B cell (primary cell): ENCODE results near the gene NCOA7. TPM values are rescaled to one million over a fixed set of nuclear protein-coding genes. Genes with fewer than 3 reads are reported as not detected.

Experiments
- ATAC-seq: fragments of 200-7000 bp; cut with Tn5 transposase; one replicate; pipeline ENCODE4 v1.10.0; 2021; ENCODE audit warnings: low read depth, mild to moderate bottlenecking, moderate number of reproducible peaks, moderate library complexity
- CTCF ChIA-PET: fragments of 350-600 bp; sonication (Branson Sonifier 250); formaldehyde crosslinking; loops from one replicate; lab custom pipeline; 2021; ENCODE audit warnings: antibody characterized with exemption, inconsistent platforms; lab: Charles Lee
- POLR2A ChIA-PET: fragments of 350-600 bp; sonication (Branson Sonifier 250); formaldehyde crosslinking; loops from one replicate; lab custom pipeline; 2021; ENCODE audit warnings: antibody characterized with exemption; lab: Charles Lee
- DNase-seq: peaks from one replicate; pipeline ENCODE4 v3.0.0; 2013
- H2AFZ ChIP-seq: 2 replicates; pipeline ENCODE4 v1.6.1; 2012; ENCODE audit warnings: mild to moderate bottlenecking, low read depth, low read length; ENCODE audit not compliant: insufficient read depth, poor library complexity, severe bottlenecking
- H3K27ac ChIP-seq, 2 donors: 1 replicate in 1 of 2; 2 replicates in 1 of 2; pipeline ENCODE4 v1.5.1; 2012 to 2013; ENCODE audit warnings: low read length in 2 of 2, mild to moderate bottlenecking in 2 of 2, moderate library complexity in 1 of 2
- H3K27me3 ChIP-seq, 4 experiments: fragments of 200-600 bp in 1 of 4; sonication (generic) in 1 of 4; replicated peaks in 1 of 4; 1 replicate in 2 of 4; 2 replicates in 2 of 4; pipeline versions ENCODE4 v1.6.1 to v1.7.0; 2013 to 2016; ENCODE audit warnings: low read length in 3 of 4, mild to moderate bottlenecking in 2 of 4, mixed read lengths in 1 of 4, moderate library complexity in 1 of 4; ENCODE audit not compliant: insufficient read depth in 4 of 4, control insufficient read depth in 3 of 4; ENCODE audit errors: control extremely low read depth in 1 of 4
- H3K36me3 ChIP-seq, 2 experiments: replicated peaks in 1 of 2; 1 replicate in 1 of 2; 2 replicates in 1 of 2; pipeline versions ENCODE4 v1.6.1 to v1.7.1; 2013; ENCODE audit warnings: low read length in 1 of 2; ENCODE audit not compliant: insufficient read depth in 2 of 2, control insufficient read depth in 1 of 2; ENCODE audit errors: control extremely low read depth in 1 of 2, extremely low read depth in 1 of 2
- H3K4me1 ChIP-seq, 2 donors: fragments of 200-600 bp in 1 of 2; sonication (generic) in 1 of 2; 1 replicate in 1 of 2; 2 replicates in 1 of 2; pipeline versions ENCODE4 v1.5.1 to v1.6.1; 2013 to 2017; ENCODE audit warnings: low read length in 2 of 2; ENCODE audit not compliant: control insufficient read depth in 2 of 2, insufficient read depth in 2 of 2
- H3K4me2 ChIP-seq: replicated peaks from 2 replicates; pipeline ENCODE3; 2012; ENCODE audit warnings: mild to moderate bottlenecking, low read depth, low read length; ENCODE audit not compliant: poor library complexity, severe bottlenecking
- H3K4me3 ChIP-seq, 5 experiments: fragments of 200-600 bp in 1 of 5; sonication (generic) in 1 of 5; 1 replicate in 3 of 5; 2 replicates in 2 of 5; pipeline versions ENCODE4 v1.5.1 to v1.7.0; 2011 to 2016; ENCODE audit warnings: low read length in 4 of 5, mild to moderate bottlenecking in 4 of 5, low read depth in 2 of 5, control low read depth in 1 of 5, moderate library complexity in 1 of 5; ENCODE audit not compliant: insufficient read depth in 1 of 5; ENCODE audit errors: control extremely low read depth in 1 of 5, extremely low read depth in 1 of 5
- H3K79me2 ChIP-seq: fragments of 200-600 bp; sonication (generic); one replicate; pipeline ENCODE4 v1.6.0; 2016; ENCODE audit warnings: low read length; ENCODE audit not compliant: control insufficient read depth, insufficient read depth
- H3K9ac ChIP-seq: fragments of 200-600 bp; sonication (generic); 2 replicates; pipeline ENCODE4 v1.6.1; 2017; ENCODE audit warnings: mild to moderate bottlenecking, low read length, moderate library complexity
- H3K9me3 ChIP-seq, 3 donors: one replicate each; pipeline versions ENCODE4 v1.6.1 to v1.7.1; 2013; ENCODE audit warnings: low read length in 2 of 3; ENCODE audit not compliant: control insufficient read depth in 2 of 3, insufficient read depth in 1 of 3; ENCODE audit errors: control extremely low read depth in 1 of 3
- H4K20me1 ChIP-seq: 2 replicates; pipeline ENCODE4 v1.6.0; 2012; ENCODE audit warnings: mild to moderate bottlenecking, low read length; ENCODE audit not compliant: insufficient read depth, control insufficient read depth, poor library complexity, severe bottlenecking
- H3K27ac Mint-ChIP-seq: one replicate; pipeline ENCODE4 v1.8.0; 2021; ENCODE audit warnings: mixed read lengths
- H3K27me3 Mint-ChIP-seq: one replicate; pipeline ENCODE4 v1.8.0; 2021; ENCODE audit warnings: mixed read lengths
- H3K4me1 Mint-ChIP-seq: one replicate; pipeline ENCODE4 v1.8.0; 2021; ENCODE audit warnings: mixed read lengths
- H3K4me3 Mint-ChIP-seq: one replicate; pipeline ENCODE4 v1.8.0; 2021; ENCODE audit warnings: mixed read lengths
- H3K9me3 Mint-ChIP-seq: one replicate; pipeline ENCODE4 v1.8.0; 2022; ENCODE audit warnings: mixed read lengths; ENCODE audit not compliant: insufficient read depth
- CTCF ChIP-seq: fragments of 200-600 bp; IDR thresholded peaks from one replicate; pipeline ENCODE4 v1.8.0; 2022; ENCODE audit warnings: antibody characterized with exemption, mild to moderate bottlenecking
- EZH2 ChIP-seq: IDR thresholded peaks from 2 replicates; pipeline ENCODE4 v1.6.1; 2012; ENCODE audit warnings: borderline replicate concordance, low read depth, mild to moderate bottlenecking, moderate library complexity, low read length; ENCODE audit not compliant: insufficient read depth, poor library complexity, severe bottlenecking
- WGBS: methylation state at CpG from one replicate; pipeline ENCODE4 v1.1.5; 2013; ENCODE audit warnings: missing lambda C conversion rate; ENCODE audit not compliant: insufficient coverage; 5-methylcytosine and 5-hydroxymethylcytosine counted together
- intact Hi-C: fragments of 100-400 bp; cut with micrococcal nuclease; formaldehyde crosslinking; loops from one replicate; pipeline ENCODE4 v1.10.0; 2022
- polyA plus RNA-seq: library from polyadenylated mRNA; depleted of rRNA; stranded (reverse); fragments of >200 nt; gene quantifications from 2 replicates; pipeline ENCODE4 v1.2.3, GENCODE V29; 2012
- total RNA-seq, 2 donors: library from RNA; stranded (reverse); fragments of 120-200 nt in 1 of 2; gene quantifications; 1 replicate in 1 of 2; 2 replicates in 1 of 2; pipeline versions ENCODE4 v1.2.3 to v1.2.4, GENCODE V29; 2013 to 2022

The NCOA7 gene
- total and polyA plus RNA-seq, 2 donors (not counting 1 experiment from before 2014, with no cell fraction given) = 10.9 to 27.4 TPM

- Histone ChIP-seq H3K4me1 (no peaks in the 10 kb centered on the region), H3K4me2 (no peak overlapping the region), H3K79me2 (peaks cover 15% of the 10 kb centered on the region), H2AFZ (no peak overlapping the region), H3K4me3 (no peak overlapping the region), H3K9me3 (no peaks in the 10 kb centered on the region), H3K9ac (no peak overlapping the region), H3K27me3 (no peaks in the 10 kb centered on the region), H3K36me3 (no peaks in the 10 kb centered on the region), H3K27ac (no peak overlapping the region), H4K20me1 (no peaks in the 10 kb centered on the region)
- ChIA-PET POLR2A (no interaction called here), CTCF (interaction anchor here (0.7 kb wide), 1 partner anchor 109 kb away, joined by 3 read pairs; no protein-coding TSS in a partner anchor)
- no peak for TF ChIP-seq EZH2
- TF ChIP-seq CTCF = no peak
- no peak for DNase-seq
- no peak for ATAC-seq
- H3K9me3 Mint-ChIP-seq = no peaks in the 10 kb centered on the region
- intact Hi-C loops = no loop called here
- no peak overlapping the region for H3K4me3 Mint-ChIP-seq
- H3K4me1 Mint-ChIP-seq = peaks cover 22% of the 10 kb centered on the region
- H3K27ac Mint-ChIP-seq = no peak overlapping the region
- 100% methylated on average over 1 of the region's 9 CpGs for WGBS
- H3K27me3 Mint-ChIP-seq = no peaks in the 10 kb centered on the region
These were observed 36.1 kb downstream of the NCOA7 start for GRCh38 chr6:125826695-125827463.

GRCh38 chr6:125827788-125828320, 37.1 kb downstream of the NCOA7 start:
- H3K27ac ChIP-seq = no peak overlapping the region
- TF ChIP-seq CTCF (no peak), EZH2 (no peak)
- peaks cover 14% of the 10 kb centered on the region for H3K79me2 ChIP-seq
- H3K9me3 ChIP-seq = no peaks in the 10 kb centered on the region
- ChIA-PET POLR2A (no interaction called here), CTCF (interaction anchor here (1.2 kb wide), 1 partner anchor 37 kb away, joined by 3 read pairs; the partner anchor contains the start of gene NCOA7)
- Mint-ChIP-seq H3K4me3 (no peak overlapping the region), H3K9me3 (no peaks in the 10 kb centered on the region), H3K27ac (no peak overlapping the region), H3K27me3 (no peaks in the 10 kb centered on the region), H3K4me1 (peaks cover 28% of the 10 kb centered on the region)
- H2AFZ ChIP-seq = no peak overlapping the region
- H4K20me1 ChIP-seq = no peaks in the 10 kb centered on the region
- H3K4me1 ChIP-seq = no peaks in the 10 kb centered on the region
- 100% methylated on average over 1 of the region's 2 CpGs for WGBS
- no peak overlapping the region for H3K9ac ChIP-seq
- H3K36me3 ChIP-seq = no peaks in the 10 kb centered on the region
- no peak for DNase-seq
- H3K27me3 ChIP-seq = no peaks in the 10 kb centered on the region
- intact Hi-C loops = no loop called here
- ATAC-seq = no peak
- H3K4me2 ChIP-seq = no peak overlapping the region
- no peak overlapping the region for H3K4me3 ChIP-seq
